Measurements from ENCODE around the gene CD53. TPM values are rescaled to one million over a fixed set of nuclear protein-coding genes. Genes with fewer than 3 reads are reported as not detected.

Gene CD53
- total and polyA plus RNA-seq, 9 of the 15 experiments (the other 6 are each of a cell fraction or from before 2014, with no cell fraction given), result 63.5 to 220 (median 131) TPM

DNA sequence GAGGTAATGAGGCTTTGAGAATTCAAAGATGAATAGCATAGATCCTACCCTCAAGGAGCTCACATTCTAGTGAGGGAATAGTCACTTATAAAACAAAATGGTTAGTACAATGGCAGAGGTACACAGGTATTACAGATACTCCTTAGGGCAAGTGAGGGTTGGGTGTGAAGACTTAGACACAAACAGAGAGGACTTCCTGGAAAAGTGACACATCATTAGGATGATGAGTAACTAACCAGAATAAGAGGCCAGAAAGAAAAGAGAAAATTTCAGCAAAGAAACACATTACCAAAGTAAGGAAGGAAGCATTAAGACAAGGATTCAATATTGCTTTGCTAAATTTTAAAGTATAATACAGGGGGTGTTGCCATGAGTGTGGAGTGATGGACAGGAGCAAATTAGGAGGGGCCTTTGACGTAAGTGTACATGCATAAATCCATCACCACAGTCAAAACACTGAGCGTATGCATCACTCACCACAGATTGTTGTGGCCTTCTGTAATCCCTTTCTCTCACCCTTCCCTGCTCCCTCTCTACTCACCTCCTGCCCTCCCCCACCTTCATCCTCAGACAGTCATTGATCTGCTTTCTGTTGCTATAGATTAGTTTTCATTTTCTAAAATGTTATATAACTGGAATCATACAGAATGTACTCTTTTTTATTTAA is 7.9 kb downstream of the CD53 start (continued):
- TF ChIP-seq HDAC1 (IDR thresholded peaks at IDR 0.05) (peak; percentile 49 to 98; a peak in 2 of 4 replicates), RHOXF2B (CRISPR knock-in tag; conservative IDR thresholded peaks at IDR 0.05) (no peak), MEF2D (tag; conservative IDR thresholded peaks at IDR 0.05; ENCODE audit: low read depth) (no peak), NFE2L1 (tag; IDR thresholded peaks at IDR 0.05; ENCODE audit: borderline replicate concordance, low read depth) (0 out of 2 replicates have a peak, but pooled peaks have one; percentile 10), TSC22D4 (tag; IDR thresholded peaks at IDR 0.05) (no peak), KLF6 (CRISPR knock-in tag; IDR thresholded peaks at IDR 0.05; ENCODE audit: borderline replicate concordance) (no peak), SAP30 (IDR thresholded peaks at IDR 0.05; ENCODE audit: borderline replicate concordance, insufficient read depth, low read depth, low read length, poor library complexity, severe bottlenecking) (no peak), MECOM (CRISPR knock-in tag; IDR thresholded peaks at IDR 0.05) (no peak), SMC3 (conservative IDR thresholded peaks at IDR 0.05; ENCODE audit: insufficient read depth, low read depth, low read length) (no peak), ZNF77 (CRISPR knock-in tag; IDR thresholded peaks at IDR 0.05) (no peak), MEIS2 (IDR thresholded peaks at IDR 0.05; ENCODE audit: partially characterized antibody) (peak; percentile 100), RBBP5 (IDR thresholded peaks at IDR 0.05; ENCODE audit: borderline replicate concordance, insufficient read depth, low read length, poor library complexity, severe bottlenecking) (peak; percentile 26), POLR2AphosphoS2 (IDR thresholded peaks at IDR 0.05; ENCODE audit: low read length) (no peak), TFAM (CRISPR knock-in tag; conservative IDR thresholded peaks at IDR 0.05) (no peak), RFX1 (IDR thresholded peaks at IDR 0.05) (peak; percentile 67)
- TF ChIP-seq, protein P1, sequence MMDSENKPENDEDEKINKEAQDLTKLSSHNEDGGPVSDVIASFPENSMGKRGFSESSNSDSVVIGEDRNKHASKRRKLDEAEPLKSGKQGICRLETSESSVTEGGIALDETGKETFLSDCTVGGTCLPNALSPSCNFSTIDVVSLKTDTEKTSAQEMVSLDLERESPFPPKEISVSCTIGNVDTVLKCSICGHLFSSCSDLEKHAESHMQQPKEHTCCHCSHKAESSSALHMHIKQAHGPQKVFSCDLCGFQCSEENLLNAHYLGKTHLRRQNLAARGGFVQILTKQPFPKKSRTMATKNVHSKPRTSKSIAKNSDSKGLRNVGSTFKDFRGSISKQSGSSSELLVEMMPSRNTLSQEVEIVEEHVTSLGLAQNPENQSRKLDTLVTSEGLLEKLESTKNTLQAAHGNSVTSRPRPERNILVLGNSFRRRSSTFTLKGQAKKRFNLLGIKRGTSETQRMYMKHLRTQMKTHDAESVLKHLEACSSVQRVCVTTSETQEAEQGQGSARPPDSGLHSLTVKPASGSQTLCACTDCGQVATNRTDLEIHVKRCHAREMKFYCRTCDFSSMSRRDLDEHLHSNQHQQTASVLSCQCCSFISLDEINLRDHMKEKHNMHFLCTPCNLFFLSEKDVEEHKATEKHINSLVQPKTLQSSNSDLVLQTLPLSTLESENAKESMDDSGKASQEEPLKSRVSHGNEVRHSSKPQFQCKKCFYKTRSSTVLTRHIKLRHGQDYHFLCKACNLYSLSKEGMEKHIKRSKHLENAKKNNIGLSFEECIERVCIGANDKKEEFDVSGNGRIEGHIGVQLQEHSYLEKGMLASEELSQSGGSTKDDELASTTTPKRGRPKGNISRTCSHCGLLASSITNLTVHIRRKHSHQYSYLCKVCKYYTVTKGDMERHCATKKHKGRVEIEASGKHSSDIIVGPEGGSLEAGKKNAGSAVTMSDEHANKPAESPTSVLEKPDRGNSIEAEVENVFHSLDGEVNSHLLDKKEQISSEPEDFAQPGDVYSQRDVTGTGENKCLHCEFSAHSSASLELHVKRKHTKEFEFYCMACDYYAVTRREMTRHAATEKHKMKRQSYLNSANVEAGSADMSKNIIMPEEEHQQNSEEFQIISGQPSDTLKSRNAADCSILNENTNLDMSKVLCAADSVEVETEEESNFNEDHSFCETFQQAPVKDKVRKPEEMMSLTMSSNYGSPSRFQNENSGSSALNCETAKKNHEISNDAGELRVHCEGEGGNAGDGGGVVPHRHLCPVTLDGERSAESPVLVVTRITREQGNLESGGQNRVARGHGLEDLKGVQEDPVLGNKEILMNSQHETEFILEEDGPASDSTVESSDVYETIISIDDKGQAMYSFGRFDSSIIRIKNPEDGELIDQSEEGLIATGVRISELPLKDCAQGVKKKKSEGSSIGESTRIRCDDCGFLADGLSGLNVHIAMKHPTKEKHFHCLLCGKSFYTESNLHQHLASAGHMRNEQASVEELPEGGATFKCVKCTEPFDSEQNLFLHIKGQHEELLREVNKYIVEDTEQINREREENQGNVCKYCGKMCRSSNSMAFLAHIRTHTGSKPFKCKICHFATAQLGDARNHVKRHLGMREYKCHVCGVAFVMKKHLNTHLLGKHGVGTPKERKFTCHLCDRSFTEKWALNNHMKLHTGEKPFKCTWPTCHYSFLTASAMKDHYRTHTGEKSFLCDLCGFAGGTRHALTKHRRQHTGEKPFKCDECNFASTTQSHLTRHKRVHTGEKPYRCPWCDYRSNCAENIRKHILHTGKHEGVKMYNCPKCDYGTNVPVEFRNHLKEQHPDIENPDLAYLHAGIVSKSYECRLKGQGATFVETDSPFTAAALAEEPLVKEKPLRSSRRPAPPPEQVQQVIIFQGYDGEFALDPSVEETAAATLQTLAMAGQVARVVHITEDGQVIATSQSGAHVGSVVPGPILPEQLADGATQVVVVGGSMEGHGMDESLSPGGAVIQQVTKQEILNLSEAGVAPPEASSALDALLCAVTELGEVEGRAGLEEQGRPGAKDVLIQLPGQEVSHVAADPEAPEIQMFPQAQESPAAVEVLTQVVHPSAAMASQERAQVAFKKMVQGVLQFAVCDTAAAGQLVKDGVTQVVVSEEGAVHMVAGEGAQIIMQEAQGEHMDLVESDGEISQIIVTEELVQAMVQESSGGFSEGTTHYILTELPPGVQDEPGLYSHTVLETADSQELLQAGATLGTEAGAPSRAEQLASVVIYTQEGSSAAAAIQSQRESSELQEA (IDR thresholded peaks at IDR 0.05; ENCODE audit: low read depth), result no peak
- TF ChIP-seq, protein P2, sequence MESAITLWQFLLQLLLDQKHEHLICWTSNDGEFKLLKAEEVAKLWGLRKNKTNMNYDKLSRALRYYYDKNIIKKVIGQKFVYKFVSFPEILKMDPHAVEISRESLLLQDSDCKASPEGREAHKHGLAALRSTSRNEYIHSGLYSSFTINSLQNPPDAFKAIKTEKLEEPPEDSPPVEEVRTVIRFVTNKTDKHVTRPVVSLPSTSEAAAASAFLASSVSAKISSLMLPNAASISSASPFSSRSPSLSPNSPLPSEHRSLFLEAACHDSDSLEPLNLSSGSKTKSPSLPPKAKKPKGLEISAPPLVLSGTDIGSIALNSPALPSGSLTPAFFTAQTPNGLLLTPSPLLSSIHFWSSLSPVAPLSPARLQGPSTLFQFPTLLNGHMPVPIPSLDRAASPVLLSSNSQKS (CRISPR knock-in tag; IDR thresholded peaks at IDR 0.05), result no peak
- TF ChIP-seq, protein P3, sequence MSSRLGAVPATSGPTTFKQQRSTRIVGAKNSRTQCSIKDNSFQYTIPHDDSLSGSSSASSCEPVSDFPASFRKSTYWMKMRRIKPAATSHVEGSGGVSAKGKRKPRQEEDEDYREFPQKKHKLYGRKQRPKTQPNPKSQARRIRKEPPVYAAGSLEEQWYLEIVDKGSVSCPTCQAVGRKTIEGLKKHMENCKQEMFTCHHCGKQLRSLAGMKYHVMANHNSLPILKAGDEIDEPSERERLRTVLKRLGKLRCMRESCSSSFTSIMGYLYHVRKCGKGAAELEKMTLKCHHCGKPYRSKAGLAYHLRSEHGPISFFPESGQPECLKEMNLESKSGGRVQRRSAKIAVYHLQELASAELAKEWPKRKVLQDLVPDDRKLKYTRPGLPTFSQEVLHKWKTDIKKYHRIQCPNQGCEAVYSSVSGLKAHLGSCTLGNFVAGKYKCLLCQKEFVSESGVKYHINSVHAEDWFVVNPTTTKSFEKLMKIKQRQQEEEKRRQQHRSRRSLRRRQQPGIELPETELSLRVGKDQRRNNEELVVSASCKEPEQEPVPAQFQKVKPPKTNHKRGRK (tag; IDR thresholded peaks at IDR 0.05), result no peak

All from K562 (cell line).